Neutrophil (primary cell): ENCODE measurements around the gene MGMT.

Experiments
- H3K27ac ChIP-seq: fragments of 200-600 bp; sonication (generic); 2 replicates; pipeline ENCODE4 v1.5.1; 2016; ENCODE audit warnings: mild to moderate bottlenecking, moderate library complexity
- H3K27me3 ChIP-seq: fragments of 200-600 bp; sonication (generic); 2 replicates; pipeline ENCODE4 v1.6.0; 2016; ENCODE audit warnings: mild to moderate bottlenecking
- H3K36me3 ChIP-seq: fragments of 200-600 bp; sonication (generic); 2 replicates; pipeline ENCODE4 v1.5.1; 2017
- H3K4me1 ChIP-seq, 2 experiments: fragments of 200-600 bp in 1 of 2; sonication (generic) in 1 of 2; 1 replicate in 1 of 2; 2 replicates in 1 of 2; pipeline versions ENCODE4 v1.5.1 to v1.6.1; 2013 to 2016; ENCODE audit warnings: low read depth in 1 of 2, low read length in 1 of 2, mild to moderate bottlenecking in 1 of 2, moderate library complexity in 1 of 2; ENCODE audit not compliant: control insufficient read depth in 1 of 2, insufficient read depth in 1 of 2
- H3K4me3 ChIP-seq, 2 experiments: fragments of 200-600 bp in 1 of 2; sonication (generic) in 1 of 2; 1 replicate in 1 of 2; 2 replicates in 1 of 2; pipeline ENCODE4 v1.5.1; 2013 to 2016; ENCODE audit warnings: low read depth in 1 of 2, low read length in 1 of 2, mild to moderate bottlenecking in 1 of 2, moderate library complexity in 1 of 2
- H3K9me3 ChIP-seq: fragments of 200-600 bp; sonication (generic); 2 replicates; pipeline ENCODE4 v1.5.1; 2016
- TF ChIP-seq, protein P1 (sequence below): fragments of 200-600 bp; sonication (generic); IDR thresholded peaks from 2 replicates; pipeline ENCODE4 v1.5.1; 2016; ENCODE audit warnings: antibody characterized with exemption

MGMT gene

DNA sequence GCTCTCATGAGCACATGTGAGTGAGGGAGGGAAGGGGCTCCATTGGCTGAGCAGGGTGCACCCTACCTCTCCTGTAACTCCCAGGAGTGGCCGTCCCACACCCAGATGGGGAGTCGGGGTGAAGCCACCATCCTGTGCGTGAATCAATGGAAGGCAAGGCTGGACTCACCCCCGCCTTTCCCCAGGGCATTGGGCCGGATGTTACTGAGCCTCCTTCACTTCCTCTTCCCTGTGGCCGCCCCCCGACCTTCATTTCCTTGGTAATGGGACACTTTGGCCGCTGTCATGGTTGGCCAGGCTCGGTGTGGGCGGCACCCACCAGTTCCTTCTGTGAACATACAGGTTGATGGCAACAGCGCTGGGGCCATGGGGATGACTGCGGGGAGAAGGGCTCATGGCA is 209.0 kb downstream of the MGMT start:
- no peaks in the 10 kb centered on the region for H3K9me3 ChIP-seq
- TF ChIP-seq, protein P1, sequence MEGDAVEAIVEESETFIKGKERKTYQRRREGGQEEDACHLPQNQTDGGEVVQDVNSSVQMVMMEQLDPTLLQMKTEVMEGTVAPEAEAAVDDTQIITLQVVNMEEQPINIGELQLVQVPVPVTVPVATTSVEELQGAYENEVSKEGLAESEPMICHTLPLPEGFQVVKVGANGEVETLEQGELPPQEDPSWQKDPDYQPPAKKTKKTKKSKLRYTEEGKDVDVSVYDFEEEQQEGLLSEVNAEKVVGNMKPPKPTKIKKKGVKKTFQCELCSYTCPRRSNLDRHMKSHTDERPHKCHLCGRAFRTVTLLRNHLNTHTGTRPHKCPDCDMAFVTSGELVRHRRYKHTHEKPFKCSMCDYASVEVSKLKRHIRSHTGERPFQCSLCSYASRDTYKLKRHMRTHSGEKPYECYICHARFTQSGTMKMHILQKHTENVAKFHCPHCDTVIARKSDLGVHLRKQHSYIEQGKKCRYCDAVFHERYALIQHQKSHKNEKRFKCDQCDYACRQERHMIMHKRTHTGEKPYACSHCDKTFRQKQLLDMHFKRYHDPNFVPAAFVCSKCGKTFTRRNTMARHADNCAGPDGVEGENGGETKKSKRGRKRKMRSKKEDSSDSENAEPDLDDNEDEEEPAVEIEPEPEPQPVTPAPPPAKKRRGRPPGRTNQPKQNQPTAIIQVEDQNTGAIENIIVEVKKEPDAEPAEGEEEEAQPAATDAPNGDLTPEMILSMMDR = no peak
- no peaks in the 10 kb centered on the region for H3K36me3 ChIP-seq
- H3K4me1 ChIP-seq = no peaks in the 10 kb centered on the region
- H3K4me3 ChIP-seq = no peak overlapping the region
- H3K27me3 ChIP-seq = no peaks in the 10 kb centered on the region
- no peak overlapping the region for H3K27ac ChIP-seq

DNA sequence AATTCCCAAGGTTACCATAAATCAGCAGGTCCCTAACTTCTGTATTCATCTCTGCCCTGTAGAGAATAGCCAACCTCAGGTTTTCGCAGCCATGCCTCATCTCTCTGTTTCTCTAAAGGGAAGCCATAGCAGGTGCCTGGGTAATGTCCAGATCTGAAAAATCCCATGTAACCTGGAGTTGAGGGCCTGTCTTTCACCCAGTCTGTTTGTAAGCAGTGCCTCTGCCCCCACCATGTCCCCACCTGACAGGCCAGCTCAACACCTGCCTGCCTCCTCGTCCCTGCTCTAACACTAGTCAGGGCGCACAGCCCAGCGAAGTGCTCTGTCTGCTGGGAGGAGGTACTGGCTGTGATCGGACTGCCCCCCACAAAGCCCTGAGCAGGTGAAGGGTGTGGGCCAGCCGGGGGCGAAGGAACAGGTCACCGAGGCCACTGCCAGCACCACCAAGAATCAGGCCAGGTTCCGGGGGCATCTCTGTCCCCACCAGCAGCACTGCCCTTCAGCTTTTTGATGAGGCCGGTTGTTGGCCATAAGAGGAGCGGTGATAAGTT is 210.4 kb downstream of the MGMT start:
- TF ChIP-seq, protein P1 = no peak
- H3K27me3 ChIP-seq = no peaks in the 10 kb centered on the region
- no peaks in the 10 kb centered on the region for H3K4me1 ChIP-seq
- H3K36me3 ChIP-seq = no peaks in the 10 kb centered on the region
- no peaks in the 10 kb centered on the region for H3K9me3 ChIP-seq
- no peak overlapping the region for H3K4me3 ChIP-seq
- no peak overlapping the region for H3K27ac ChIP-seq

DNA sequence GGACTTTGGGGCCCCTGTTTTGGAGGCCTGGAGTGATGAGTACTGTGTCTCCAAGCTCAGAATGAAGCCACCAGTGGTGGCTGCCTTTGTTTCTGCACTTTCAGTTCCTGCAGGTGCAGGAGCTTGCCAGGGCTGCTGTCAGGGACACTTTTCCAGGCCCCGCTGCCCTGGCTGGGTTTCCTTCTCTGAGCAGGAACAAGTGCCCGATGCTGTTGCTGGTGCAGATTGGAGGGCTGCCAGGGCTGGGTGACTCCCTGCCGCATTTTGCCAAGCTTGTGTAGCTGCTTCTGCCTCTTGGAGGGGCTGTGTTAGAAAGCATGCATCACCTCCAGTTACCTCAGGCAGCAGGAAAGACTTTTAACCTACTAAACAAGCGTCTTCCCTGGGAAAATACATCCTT is 211.1 kb downstream of the MGMT start:
- no peaks in the 10 kb centered on the region for H3K4me1 ChIP-seq
- no peaks in the 10 kb centered on the region for H3K36me3 ChIP-seq
- no peak overlapping the region for H3K27ac ChIP-seq
- no peaks in the 10 kb centered on the region for H3K9me3 ChIP-seq
- H3K27me3 ChIP-seq = no peaks in the 10 kb centered on the region
- H3K4me3 ChIP-seq = no peak overlapping the region
- TF ChIP-seq, protein P1 = no peak

DNA sequence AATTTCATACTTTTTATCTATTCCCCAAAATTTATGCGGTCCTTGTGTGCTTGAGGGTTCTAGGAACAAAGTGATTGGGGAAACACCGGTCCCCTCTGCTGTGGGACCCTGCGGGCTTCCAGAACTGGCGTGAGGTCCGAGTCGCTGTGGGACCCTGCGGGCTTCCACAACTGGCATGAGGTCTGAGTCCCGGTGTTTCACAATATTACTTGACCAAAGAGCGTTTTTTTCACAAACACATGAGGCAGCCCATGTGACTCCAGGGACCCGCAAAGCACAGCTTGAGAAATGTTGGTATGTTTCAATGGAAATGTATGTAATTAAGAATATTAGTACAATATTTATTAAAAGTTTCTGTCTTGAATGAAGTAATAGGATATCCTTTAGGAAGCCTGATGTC is 212.2 kb downstream of the MGMT start:
- Histone ChIP-seq H3K9me3 (no peaks in the 10 kb centered on the region), H3K27ac (no peak overlapping the region), H3K4me3 (no peak overlapping the region), H3K27me3 (no peaks in the 10 kb centered on the region), H3K36me3 (no peaks in the 10 kb centered on the region), H3K4me1 (no peaks in the 10 kb centered on the region)
- TF ChIP-seq, protein P1 = no peak

DNA sequence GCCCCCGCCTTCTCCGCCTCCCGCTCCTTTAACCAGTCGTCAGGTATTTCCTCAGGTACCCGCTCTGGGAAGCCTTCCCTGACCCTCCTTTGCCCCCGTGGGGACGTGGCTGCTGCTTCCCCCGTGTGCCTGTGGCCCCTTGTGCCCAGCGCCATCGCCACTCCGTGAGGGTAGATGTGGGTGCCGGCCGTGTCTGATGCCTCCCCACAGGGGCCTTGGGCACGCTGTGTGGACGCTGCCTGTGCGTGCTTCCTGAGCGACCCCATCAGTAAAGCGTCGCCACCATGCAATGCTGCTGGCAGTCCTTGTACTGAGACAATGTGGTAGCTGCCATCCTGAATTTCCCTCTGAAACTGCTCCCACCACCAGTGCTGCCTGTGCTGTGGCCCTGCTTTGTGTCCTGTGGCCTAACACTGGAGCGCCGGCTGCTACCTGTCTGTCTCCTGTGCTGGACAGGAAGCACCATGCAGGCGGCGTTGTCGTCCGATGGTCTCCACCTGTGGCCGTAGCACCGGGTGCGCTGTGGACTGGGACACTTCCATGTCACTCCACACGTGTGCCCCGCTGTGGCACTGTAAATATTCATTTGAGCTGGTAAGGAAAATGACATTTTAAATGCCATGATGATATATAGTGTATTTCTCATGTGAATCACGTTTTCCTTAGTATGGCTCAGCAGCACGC is 213.8 kb downstream of the MGMT start:
- no peak overlapping the region for H3K4me3 ChIP-seq
- H3K9me3 ChIP-seq = no peaks in the 10 kb centered on the region
- H3K27me3 ChIP-seq = no peaks in the 10 kb centered on the region
- TF ChIP-seq, protein P1 = no peak
- H3K27ac ChIP-seq = no peak overlapping the region
- no peaks in the 10 kb centered on the region for H3K36me3 ChIP-seq
- no peaks in the 10 kb centered on the region for H3K4me1 ChIP-seq
